ENCODE measurements around the gene MPRIP. TPM values are rescaled to one million over a fixed set of nuclear protein-coding genes. Genes with fewer than 3 reads are reported as not detected.
A peak's percentile ranks its signal among the peaks of the same experiment; 100 is the strongest.

Gene MPRIP
- total RNA-seq, 1 experiment from 2014 or later, result 132 TPM

- Histone ChIP-seq H4K5ac (ENCODE audit: insufficient read length, low read depth, low read length) (no peak overlapping the region), H3K23me2 (ENCODE audit: insufficient read length, low read depth, low read length, poor library complexity, severe bottlenecking) (peaks cover 5% of the 10 kb centered on the region), H4K91ac (ENCODE audit: insufficient read length, low read depth, low read length) (no peak overlapping the region), H3K79me2 (ENCODE audit: insufficient read depth, low read length) (peaks cover 9% of the 10 kb centered on the region; the same call in 1 of the 2 replicates), H3K79me1 (ENCODE audit: insufficient read depth, low read depth, low read length, poor library complexity, severe bottlenecking) (peaks cover 3% of the 10 kb centered on the region), H4K8ac (replicated peaks; ENCODE audit: insufficient read length, low read depth, low read length) (no peak overlapping the region), H3K9ac (ENCODE audit: extremely low read depth, insufficient read length, low read length) (peak overlapping the region; percentile 72), H3K4ac (ENCODE audit: low read depth, low read length) (no peak overlapping the region), H3K4me1 (ENCODE audit: insufficient read depth, low read length) (peaks cover 11% of the 10 kb centered on the region), H3K9me3 (ENCODE audit: control insufficient read depth, low read depth, low read length) (no peaks in the 10 kb centered on the region), H3T11ph (ENCODE audit: low read length) (no peak overlapping the region), H4K20me1 (ENCODE audit: control insufficient read depth, insufficient read depth, insufficient read length) (no peaks in the 10 kb centered on the region), H3K4me2 (ENCODE audit: insufficient read depth, insufficient read length, low read length) (peak overlapping the region; percentile 92), H3K14ac (ENCODE audit: insufficient read depth, low read length) (no peak overlapping the region), H2BK20ac (ENCODE audit: low read depth, low read length, poor library complexity, severe bottlenecking) (no peak overlapping the region), H2BK12ac (ENCODE audit: insufficient read length, low read depth, low read length) (no peak overlapping the region), H2BK5ac (ENCODE audit: insufficient read length, low read length) (no peak overlapping the region), H3K18ac (ENCODE audit: insufficient read length, low read depth, low read length) (no peak overlapping the region), H2BK15ac (ENCODE audit: low read depth, low read length) (no peak overlapping the region), H3K56ac (ENCODE audit: insufficient read length, low read depth, low read length) (no peak overlapping the region), H2BK120ac (ENCODE audit: low read depth, low read length, poor library complexity, severe bottlenecking) (no peak overlapping the region), H3K23ac (ENCODE audit: insufficient read length, low read depth, low read length) (no peak overlapping the region), H3K27ac (ENCODE audit: insufficient read length, low read depth, low read length) (no peak overlapping the region), H2AFZ (ENCODE audit: low read length) (no peak overlapping the region), H2AK5ac (ENCODE audit: insufficient read length, low read length) (no peak overlapping the region), H3K27me3 (ENCODE audit: insufficient read depth, low read length) (no peaks in the 10 kb centered on the region)
- Mint-ChIP-seq H3K9me3 (no peaks in the 10 kb centered on the region), H3K27me3 (ENCODE audit: low read depth) (no peaks in the 10 kb centered on the region), H3K36me3 (ENCODE audit: insufficient read depth in 1 of 3, low read depth in 3 of 3) (peaks cover 8 to 15% (median 13%) of the 10 kb centered on the region in 3 experiments; a peak in 5 of 7 replicates), H3K4me3 (peak overlapping the region; percentile 97 to 99), H3K4me1 (peaks cover 21% of the 10 kb centered on the region in 2 experiments), H3K27ac (peak overlapping the region in 2 of 3 experiments; percentile 96 to 100; a peak in 5 of 7 replicates)
- DNase-seq, result no peak
- no peak for TF ChIP-seq CTCF (conservative IDR thresholded peaks at IDR 0.05)
- no CpG with 5 or more reads among the region's 31 CpGs for WGBS (ENCODE audit: extremely low coverage, insufficient read length, low lambda C conversion rate)
Observed at GRCh38 chr17:17236295-17237025, 194.2 kb downstream of the MPRIP start.

All from H9 (cell line).